GM13977 (cell line): Measurements from ENCODE around the gene PSMD13.

Experiments used
- DNase-seq: peaks from one replicate; pipeline ENCODE4 v3.0.0; 2012; ENCODE audit warnings: low spot score
- in situ Hi-C: fragments of 300-500 bp; cut with MboI; formaldehyde crosslinking; loops from one replicate; pipeline ENCODE4 v1.12.0; 2022; ENCODE audit warnings: low sequenced_read_pairs, low pct_unique_long_range_greater_than_20kb, mixed read lengths, inconsistent platforms; ENCODE audit not compliant: unreplicated experiment
- TF ChIP-seq, protein P1 (sequence below): IDR thresholded peaks from 2 replicates; pipeline ENCODE4 v1.5.1; 2012; ENCODE audit warnings: mild to moderate bottlenecking, control low read depth; ENCODE audit not compliant: insufficient read depth; ENCODE audit errors: extremely low read depth, missing control alignments

Gene PSMD13

DNA sequence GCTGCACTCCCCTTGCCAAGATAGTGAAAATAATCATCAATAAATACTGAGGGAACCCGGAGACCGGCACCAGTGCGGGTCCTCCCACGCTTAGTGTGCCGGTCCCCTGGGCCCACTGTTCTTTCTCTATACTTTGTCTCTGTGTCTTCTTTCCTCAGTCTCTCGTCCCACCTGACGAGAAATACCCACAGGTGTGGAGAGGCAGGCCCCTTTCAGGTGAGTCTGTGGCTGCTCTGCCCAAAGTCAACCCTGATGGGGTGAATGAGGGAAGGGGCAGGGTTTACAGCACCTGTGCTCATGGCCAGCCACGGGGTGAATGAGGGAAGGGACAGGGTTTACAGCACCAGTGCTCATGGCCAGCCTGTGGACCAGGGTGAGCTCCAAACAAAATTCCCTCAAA is 34.3 kb upstream of the PSMD13 start:
- in situ Hi-C loops: no loop called here
- TF ChIP-seq, protein P1, sequence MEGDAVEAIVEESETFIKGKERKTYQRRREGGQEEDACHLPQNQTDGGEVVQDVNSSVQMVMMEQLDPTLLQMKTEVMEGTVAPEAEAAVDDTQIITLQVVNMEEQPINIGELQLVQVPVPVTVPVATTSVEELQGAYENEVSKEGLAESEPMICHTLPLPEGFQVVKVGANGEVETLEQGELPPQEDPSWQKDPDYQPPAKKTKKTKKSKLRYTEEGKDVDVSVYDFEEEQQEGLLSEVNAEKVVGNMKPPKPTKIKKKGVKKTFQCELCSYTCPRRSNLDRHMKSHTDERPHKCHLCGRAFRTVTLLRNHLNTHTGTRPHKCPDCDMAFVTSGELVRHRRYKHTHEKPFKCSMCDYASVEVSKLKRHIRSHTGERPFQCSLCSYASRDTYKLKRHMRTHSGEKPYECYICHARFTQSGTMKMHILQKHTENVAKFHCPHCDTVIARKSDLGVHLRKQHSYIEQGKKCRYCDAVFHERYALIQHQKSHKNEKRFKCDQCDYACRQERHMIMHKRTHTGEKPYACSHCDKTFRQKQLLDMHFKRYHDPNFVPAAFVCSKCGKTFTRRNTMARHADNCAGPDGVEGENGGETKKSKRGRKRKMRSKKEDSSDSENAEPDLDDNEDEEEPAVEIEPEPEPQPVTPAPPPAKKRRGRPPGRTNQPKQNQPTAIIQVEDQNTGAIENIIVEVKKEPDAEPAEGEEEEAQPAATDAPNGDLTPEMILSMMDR: no peak
- no peak for DNase-seq

DNA sequence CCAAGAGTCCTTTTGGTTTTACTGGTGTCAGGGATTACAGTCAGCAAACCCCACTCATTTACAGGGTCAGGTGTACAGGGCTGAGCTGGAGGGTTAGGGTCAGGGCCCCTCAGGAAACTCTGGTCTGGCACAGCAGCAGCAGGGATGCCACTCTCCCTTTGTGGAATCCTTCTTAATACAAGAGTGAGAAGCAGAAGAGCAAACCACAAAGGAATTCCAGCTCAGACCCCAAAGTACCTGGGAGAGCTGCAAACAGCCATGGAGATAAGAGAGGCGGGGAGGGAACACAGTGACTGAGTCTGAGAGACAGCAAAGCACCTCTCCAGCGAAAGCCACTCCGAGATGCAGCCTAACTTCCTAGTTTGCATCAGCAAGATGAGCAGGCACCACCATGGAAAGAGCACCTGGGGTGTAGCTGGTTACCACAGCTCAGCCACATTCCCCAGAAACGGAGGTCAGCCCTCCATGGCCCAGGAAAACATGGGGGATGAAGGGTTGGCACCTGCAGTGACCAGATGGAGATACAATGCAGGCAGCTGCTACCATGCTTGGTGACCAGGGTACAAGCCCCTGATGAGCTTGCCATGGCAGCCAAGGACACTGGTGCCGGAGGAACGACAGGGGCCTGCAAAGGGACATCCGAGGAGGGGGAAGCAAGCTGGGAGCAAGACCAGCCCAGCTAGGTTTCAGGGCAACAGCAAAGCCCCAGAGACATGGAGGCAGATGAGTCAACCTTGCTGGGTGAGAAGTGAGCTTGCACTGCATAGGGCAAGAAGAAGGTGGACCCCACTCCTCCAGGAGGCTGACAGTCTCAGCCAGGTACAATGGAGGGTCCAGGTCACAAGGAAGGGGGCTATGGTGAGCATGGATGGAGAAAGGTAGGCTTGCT is 33.5 kb upstream of the PSMD13 start:
- DNase-seq: no peak
- in situ Hi-C loops: no loop called here
- TF ChIP-seq, protein P1: no peak

DNA sequence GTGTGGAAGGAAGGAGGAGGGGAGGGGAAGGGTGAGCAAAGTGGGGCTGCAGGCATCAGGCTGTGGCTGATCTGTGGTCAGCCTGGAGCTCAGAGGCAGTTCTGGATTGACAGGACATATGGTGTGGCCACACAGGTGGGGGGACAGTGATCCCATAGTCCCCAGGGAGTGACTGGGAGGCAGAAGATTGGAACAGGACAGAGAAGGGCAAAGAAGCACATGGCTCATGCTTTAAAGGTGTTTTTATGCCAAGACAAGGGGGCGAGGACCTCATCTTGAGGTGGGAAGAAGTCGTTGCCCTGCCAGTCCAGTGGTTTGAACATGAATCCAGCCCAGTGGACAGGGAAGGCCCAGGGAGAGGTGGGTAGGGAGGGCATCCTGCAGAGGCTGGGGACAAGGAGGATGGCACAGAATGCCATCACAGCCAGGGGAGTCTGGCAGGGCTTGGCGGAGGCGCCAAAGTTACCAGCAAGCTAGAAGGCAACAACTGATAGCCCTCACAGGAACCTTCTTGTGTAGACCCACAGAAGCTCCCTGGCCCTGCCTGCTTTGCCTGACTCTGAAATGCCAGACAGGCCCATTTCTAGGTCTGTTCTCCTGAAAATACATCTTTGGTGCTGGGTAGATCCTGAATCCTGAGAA is 32.7 kb upstream of the PSMD13 start:
- in situ Hi-C loops: no loop called here
- TF ChIP-seq, protein P1: no peak
- no peak for DNase-seq

DNA sequence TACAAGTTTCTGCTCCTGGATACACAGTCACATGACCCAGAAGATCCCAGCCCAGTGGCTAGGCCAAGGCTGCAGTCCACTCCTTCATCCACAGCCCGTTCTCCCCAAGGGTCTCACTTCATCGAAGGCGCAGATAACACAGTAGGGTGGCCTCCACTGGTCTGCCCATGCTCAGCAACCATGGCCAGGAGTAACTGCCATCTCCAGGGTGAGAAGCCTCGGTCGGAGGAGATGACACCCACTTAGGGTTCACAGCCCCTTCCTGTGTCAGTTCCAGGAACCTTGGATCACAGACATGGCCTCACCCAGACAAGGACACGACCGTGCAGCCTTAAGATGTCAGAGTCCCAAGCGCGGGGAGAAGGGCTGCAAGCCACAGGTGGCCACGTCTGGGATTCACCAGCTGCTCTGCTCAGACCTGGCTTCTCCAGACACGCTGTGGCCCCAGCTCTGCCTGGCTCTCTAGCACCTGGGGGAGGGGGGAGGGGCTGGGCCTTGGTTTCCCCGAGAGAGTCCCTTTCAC is 32.1 kb upstream of the PSMD13 start:
- no peak for DNase-seq
- TF ChIP-seq, protein P1: no peak
- in situ Hi-C loops: no loop called here

DNA sequence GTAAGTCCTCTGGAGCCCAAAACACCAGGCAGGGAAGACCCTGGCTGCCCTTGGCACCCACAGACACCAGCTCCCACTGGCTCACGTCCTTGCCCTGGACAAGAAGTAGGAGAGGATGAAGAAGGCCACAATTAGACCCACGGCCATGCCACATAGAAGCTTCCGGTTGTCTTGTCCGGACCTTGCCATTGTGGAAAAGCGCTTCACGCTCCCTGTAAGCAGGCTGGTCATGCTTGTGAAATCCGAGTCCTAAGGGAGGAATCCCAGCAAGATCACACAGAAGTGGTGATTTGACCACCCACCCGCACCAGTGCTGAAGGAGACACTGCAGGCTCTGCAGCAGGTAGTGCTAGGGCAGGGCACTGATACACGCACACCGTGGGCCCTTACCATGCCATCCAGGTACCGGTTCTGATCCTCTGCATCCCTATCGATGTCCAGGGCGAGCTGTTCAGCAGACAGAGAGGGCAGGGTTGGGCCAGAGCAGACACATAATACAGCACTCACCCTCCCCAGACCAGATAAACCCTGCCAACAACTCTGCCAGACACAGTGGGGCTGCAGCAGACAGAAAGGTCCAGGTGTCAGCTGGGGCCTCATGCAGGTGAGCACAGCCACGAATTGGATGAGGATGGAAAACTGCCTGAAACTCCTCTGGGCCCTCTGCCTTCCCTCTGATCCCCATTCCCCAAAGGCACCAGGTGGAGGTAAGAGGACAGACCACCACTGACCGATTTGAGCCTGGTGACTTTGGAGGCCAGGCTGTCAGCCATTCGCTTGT is 31.4 kb upstream of the PSMD13 start:
- in situ Hi-C loops: no loop called here
- TF ChIP-seq, protein P1: no peak
- no peak for DNase-seq

DNA sequence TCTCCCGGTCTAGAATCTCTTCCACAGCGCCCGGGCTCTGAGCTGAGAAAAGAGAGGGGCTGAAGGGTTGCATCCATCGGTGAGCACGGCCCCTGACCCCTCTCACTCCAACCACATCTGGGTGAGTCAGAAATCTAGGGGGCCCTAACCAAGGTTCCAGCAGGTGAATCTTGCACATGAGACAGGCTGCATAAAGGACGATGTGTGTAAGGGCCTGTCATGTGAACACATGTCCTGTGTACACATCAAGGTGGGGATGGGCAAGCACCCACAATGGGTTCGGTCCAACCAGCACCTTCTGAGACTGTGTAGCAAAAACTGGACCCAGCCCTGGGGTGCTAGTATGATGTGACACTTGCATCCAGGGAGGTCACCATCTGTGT is 30.8 kb upstream of the PSMD13 start:
- TF ChIP-seq, protein P1: no peak
- DNase-seq: no peak
- in situ Hi-C loops: no loop called here
